GM12892 (cell line): ENCODE results near the gene AHSA1.

Experiments used
- POLR2AphosphoS5 ChIP-seq: IDR thresholded peaks from 2 replicates; pipeline ENCODE4 v1.6.1; 2011; ENCODE audit warnings: low read depth, low read length, control low read depth
- TAF1 ChIP-seq: IDR thresholded peaks from 2 replicates; pipeline ENCODE4 v1.6.1; 2011; ENCODE audit warnings: low read depth, mild to moderate bottlenecking, control low read depth, low read length, borderline replicate concordance

DNA sequence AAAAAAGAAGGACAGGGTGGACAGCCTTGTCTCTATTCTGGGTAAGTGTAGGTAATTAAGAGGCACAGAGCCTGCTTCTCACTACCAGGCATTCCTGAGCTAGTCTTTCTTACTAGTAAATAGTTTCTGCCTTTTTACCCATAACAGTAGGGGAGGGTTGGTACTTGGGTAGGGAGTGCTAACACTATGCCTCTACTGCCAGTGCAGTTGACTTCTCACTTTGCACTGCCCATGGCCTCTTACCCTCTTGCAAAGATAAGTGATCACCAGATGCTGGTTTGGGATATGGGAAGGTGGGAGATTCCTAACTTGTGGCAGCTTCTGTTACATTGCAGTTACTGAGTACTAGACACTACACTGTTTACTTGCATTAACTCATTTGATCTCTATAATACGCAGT lies 11.6 kb downstream of the AHSA1 start:
- TF ChIP-seq POLR2AphosphoS5 (0 out of 2 replicates have a peak, but pooled peaks have one; percentile 9), TAF1 (no peak)
